GM21576 (cell line): ENCODE data around the gene MARK3.

ENCODE experiments used
- ATAC-seq: cut with Tn5 transposase; IDR thresholded peaks from one replicate; pipeline ENCODE4 v1.9.1; 2021; ENCODE audit warnings: mild to moderate bottlenecking, moderate library complexity; ENCODE audit not compliant: unreplicated experiment

MARK3 gene

DNA sequence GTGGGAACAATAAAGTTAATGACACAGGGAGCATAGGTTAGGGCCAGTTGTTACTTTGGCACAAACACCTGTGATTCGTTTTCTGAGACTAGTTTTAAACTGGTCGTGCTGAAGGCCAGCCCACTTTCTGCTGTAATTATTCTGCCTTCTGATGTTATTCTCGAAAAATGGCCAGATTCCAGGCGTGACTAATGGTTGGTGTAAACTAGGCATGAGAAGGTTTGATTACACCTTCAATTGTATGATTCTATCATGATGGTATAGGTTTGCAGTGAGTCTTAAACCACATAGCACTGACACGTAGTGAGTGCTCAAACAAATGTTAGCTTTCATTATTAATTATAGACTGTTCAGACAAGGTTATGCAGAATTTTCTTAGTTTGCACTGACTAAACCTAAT lies 98.4 kb downstream of the MARK3 start:
- no peak for ATAC-seq

DNA sequence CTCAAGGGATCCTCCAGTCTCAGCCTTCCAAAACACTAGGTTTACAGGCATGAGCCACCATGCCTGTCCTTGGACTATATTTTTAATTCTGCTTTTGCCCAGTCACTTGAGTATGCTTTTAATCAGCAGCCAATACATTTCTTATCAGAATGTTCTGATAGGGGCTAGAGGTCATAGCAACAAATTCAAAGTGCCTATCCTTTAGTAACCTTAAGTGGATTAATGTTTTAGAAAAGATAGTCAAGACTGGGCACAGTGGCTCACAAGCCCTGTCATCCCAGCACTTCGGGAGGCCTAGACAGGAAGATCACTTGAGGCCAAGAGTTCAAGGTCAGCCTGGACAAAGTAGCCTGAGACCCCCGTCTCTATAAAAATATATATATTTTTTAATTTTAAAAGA lies 100.3 kb downstream of the MARK3 start:
- ATAC-seq = no peak

DNA sequence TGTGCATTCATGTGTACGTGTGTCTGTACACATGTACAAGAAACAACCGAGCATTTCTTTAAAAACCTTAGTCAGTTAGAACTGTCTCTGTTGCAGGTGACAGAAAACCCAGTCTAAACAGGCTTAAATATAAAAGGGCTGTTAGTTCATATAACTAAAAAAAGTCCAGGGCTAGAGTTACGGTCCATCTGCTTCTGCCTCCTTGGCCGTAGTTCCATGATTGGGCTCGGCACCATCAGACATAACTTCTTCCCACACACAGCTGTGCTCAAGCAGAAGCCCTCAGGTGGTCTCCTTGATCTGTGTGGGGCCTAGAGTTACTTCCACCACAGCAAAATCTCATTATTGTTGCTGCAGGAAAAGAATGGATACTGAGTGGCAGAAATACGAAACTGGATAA lies 102.9 kb downstream of the MARK3 start:
- ATAC-seq = no peak

DNA sequence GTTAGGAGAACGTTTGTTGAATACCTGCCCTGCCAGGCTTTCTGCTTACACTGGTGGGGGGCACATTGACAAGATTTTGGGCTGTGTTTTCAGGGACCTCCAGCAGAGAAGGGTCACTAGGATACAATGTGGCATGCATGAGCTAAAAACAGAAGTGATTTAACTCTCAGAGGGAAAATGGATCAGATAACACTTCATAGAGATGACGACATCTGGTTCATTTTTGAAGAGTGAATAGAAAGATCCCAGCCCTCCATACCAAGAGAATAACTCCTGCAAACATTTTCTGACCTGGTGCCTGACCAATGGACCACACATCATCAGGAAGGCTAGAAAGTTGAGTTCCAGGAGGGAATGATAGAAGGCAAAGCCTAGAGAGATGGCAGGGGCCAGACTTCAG lies 103.7 kb downstream of the MARK3 start:
- no peak for ATAC-seq

DNA sequence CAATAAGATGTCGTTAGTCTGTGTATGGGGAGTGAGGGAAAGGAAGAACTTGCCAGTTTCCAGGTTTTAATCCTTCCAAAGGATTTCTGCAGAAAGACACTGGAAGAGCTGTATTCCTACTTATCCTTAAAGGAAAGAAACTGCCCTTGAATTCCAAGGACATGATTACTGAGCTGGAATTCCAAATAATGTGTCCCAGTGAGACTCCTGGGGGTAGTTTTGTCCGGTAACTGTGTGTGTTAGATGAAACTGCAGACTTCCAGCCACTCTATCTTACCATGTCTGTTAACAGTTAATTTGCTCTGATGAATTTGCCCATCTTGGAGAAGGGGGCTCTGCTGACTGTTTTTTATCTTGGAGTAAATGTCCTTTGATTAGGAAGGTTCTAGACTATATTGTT lies 104.4 kb downstream of the MARK3 start:
- no peak for ATAC-seq

DNA sequence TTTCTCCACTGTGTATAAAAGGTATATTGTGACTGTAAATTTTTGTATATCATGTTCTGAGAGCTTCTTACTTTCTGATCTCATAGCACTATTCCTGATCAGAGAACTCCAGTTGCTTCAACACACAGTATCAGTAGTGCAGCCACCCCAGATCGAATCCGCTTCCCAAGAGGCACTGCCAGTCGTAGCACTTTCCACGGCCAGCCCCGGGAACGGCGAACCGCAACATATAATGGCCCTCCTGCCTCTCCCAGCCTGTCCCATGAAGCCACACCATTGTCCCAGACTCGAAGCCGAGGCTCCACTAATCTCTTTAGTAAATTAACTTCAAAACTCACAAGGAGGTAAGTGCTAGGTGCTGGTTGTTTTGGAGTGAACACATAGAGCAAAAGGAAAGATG lies 106.5 kb downstream of the MARK3 start:
- ATAC-seq = no peak

GRCh38 chr14:103492156-103492925 lies 107.1 kb downstream of the MARK3 start:
- ATAC-seq = no peak

DNA sequence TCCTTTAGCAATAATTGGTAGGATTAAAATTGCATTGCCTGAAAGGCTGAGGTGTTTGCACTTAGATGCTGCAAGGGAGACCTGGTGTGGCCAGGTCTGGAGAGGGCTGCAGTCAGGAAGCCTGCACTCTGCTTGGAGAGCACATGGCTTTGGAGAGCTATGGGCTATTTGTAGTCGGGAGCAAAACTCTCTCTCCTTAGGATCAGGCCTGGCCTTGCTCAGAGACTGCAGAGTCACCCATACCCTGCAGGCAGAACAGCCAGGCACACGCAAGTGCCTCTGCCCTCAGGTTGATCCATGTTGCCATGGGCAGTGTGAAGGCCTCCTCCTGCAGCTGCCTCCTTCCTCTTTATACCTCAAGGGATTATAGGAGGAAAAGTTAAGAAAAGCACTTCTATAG lies 110.6 kb downstream of the MARK3 start:
- no peak for ATAC-seq

GRCh38 chr14:103496776-103497175 lies 111.6 kb downstream of the MARK3 start:
- no peak for ATAC-seq

GRCh38 chr14:103499709-103500108 lies 114.5 kb downstream of the MARK3 start:
- ATAC-seq = no peak

- no peak for ATAC-seq
These were observed 115.2 kb downstream of the MARK3 start for GRCh38 chr14:103500148-103500990.

GRCh38 chr14:103501041-103501870 lies 116.0 kb downstream of the MARK3 start:
- no peak for ATAC-seq

- no peak for ATAC-seq
These were observed 116.9 kb downstream of the MARK3 start for GRCh38 chr14:103501921-103502669.

DNA sequence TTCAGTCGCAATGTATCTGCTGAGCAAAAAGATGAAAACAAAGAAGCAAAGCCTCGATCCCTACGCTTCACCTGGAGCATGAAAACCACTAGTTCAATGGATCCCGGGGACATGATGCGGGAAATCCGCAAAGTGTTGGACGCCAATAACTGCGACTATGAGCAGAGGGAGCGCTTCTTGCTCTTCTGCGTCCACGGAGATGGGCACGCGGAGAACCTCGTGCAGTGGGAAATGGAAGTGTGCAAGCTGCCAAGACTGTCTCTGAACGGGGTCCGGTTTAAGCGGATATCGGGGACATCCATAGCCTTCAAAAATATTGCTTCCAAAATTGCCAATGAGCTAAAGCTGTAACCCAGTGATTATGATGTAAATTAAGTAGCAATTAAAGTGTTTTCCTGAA lies 117.7 kb downstream of the MARK3 start:
- no peak for ATAC-seq

DNA sequence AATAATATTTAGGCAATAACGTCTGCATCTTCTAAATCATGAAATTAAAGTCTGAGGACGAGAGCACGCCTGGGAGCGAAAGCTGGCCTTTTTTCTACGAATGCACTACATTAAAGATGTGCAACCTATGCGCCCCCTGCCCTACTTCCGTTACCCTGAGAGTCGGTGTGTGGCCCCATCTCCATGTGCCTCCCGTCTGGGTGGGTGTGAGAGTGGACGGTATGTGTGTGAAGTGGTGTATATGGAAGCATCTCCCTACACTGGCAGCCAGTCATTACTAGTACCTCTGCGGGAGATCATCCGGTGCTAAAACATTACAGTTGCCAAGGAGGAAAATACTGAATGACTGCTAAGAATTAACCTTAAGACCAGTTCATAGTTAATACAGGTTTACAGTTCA lies 118.1 kb downstream of the MARK3 start:
- no peak for ATAC-seq

GRCh38 chr14:103504991-103505565 lies 119.9 kb downstream of the MARK3 start:
- ATAC-seq = no peak

DNA sequence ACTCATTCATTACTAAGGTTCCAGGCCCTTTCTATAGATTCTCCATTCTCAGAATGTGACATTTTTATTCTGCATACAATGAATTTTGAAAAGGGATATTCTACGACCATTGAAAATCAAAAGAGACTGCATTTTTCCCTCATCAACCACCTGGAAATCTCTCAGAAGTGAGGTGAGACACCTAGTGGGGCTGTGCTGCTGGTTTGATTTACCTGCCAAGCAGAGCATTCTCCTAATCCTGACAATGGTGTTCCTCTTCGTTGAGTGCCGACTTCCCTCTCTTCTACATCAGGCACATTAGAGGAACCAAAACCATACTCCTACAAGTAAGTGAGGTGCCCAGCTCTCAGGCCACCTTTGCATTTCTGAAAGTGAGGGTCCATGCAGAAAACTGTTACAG lies 122.5 kb downstream of the MARK3 start:
- no peak for ATAC-seq

GRCh38 chr14:103508521-103509329 lies 123.5 kb downstream of the MARK3 start:
- ATAC-seq = no peak
